Astrocyte of the spinal cord (primary cell): ENCODE results near the gene ATP2B2.

Experiments
- DNase-seq: peaks from one replicate; pipeline ENCODE4 v3.0.0; 2011; ENCODE audit warnings: low read depth, low spot score
- H3K4me3 ChIP-seq: 2 replicates; pipeline ENCODE4 v1.5.1; 2011; ENCODE audit warnings: low read depth, mild to moderate bottlenecking, low read length, moderate library complexity
- in situ Hi-C: cut with HindIII; loops from 2 replicates; pipeline ENCODE4 v1.10.0; 2017; ENCODE audit warnings: low sequenced_read_pairs
- TF ChIP-seq, protein P1 (sequence below): IDR thresholded peaks from 2 replicates; pipeline ENCODE4 v1.5.1; 2012; ENCODE audit warnings: low read depth, mild to moderate bottlenecking, low read length, inconsistent platforms

Gene ATP2B2

GRCh38 chr3:10356461-10356981, 148.9 kb downstream of the ATP2B2 start:
- H3K4me3 ChIP-seq = no peak overlapping the region
- in situ Hi-C loops = no loop called here
- peak; percentile 58 for DNase-seq
- TF ChIP-seq, protein P1, sequence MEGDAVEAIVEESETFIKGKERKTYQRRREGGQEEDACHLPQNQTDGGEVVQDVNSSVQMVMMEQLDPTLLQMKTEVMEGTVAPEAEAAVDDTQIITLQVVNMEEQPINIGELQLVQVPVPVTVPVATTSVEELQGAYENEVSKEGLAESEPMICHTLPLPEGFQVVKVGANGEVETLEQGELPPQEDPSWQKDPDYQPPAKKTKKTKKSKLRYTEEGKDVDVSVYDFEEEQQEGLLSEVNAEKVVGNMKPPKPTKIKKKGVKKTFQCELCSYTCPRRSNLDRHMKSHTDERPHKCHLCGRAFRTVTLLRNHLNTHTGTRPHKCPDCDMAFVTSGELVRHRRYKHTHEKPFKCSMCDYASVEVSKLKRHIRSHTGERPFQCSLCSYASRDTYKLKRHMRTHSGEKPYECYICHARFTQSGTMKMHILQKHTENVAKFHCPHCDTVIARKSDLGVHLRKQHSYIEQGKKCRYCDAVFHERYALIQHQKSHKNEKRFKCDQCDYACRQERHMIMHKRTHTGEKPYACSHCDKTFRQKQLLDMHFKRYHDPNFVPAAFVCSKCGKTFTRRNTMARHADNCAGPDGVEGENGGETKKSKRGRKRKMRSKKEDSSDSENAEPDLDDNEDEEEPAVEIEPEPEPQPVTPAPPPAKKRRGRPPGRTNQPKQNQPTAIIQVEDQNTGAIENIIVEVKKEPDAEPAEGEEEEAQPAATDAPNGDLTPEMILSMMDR = no peak

- in situ Hi-C loops = no loop called here
- no peak overlapping the region for H3K4me3 ChIP-seq
- TF ChIP-seq, protein P1 = no peak
- DNase-seq = no peak
Measured at GRCh38 chr3:10354361-10355015, 150.9 kb downstream of the ATP2B2 start.

- in situ Hi-C loops = no loop called here
- TF ChIP-seq, protein P1 = no peak
- peak; percentile 30 for DNase-seq
- no peak overlapping the region for H3K4me3 ChIP-seq
Measured at GRCh38 chr3:10353661-10354360, 151.6 kb downstream of the ATP2B2 start.

DNA sequence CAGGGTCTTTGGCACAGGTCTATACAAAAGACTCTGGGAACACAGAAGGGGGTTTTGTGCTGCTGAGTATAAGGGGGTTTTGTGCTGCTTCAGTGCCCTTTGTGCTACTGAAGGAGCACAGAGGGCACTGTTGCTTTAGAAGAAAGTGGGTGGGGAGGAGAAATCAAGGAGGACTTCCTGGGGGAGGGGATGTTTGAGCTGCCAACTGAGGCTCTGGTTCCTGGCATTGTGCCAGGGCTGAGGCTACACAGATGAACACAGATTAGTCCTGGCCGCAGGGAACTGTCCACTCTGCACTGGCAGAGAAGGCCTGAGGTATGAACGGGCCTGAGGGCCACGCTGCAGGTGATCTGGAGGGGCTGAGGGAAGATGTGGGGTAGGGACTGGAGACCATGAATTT, 152.2 kb downstream of the ATP2B2 start:
- TF ChIP-seq, protein P1 = peak; percentile 1
- in situ Hi-C loops = no loop called here
- DNase-seq = peak; percentile 27
- no peak overlapping the region for H3K4me3 ChIP-seq

GRCh38 chr3:10352146-10352911, 153.1 kb downstream of the ATP2B2 start:
- peak; percentile 97 for DNase-seq
- H3K4me3 ChIP-seq = no peak overlapping the region
- in situ Hi-C loops = no loop called here
- TF ChIP-seq, protein P1 = no peak

DNA sequence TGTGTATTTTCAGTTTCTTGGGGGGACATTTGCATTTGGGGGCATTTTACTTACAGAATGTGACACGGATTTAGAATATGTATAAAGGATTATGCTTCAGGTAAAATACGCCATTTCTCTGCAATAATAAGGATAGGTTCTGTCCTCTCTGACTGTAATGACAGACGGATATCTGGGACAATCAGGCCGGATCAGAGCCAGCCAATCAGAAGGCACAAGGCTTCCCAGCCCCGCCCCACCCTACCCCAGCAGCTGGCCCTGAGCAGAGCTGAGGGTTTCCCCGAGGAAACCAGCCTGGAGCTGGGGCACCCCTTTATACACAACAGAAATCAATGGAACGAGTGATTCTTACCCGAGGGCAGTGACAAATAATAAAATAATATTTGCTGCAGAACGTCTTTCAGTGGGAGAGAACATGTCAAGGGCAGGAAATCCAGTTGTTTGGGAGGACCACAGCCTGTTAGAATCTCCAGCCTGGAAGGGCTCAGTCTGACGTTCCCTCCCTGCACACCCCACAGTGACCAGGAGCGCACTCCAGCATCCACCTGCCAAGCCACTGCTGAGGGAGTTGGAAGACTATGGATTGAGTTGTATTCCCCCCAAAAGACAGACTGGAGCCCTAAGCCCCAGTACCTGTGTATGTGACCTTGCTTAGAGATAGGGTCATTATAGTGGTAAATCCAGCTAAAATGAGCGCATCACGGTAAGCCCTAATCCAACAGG, 154.2 kb downstream of the ATP2B2 start:
- no peak for DNase-seq
- in situ Hi-C loops = no loop called here
- TF ChIP-seq, protein P1 = no peak
- no peak overlapping the region for H3K4me3 ChIP-seq
